GM23338 (cell line): ENCODE data around the gene NRN1.

Source experiments
- CTCF ChIP-seq, 2 experiments: fragments of 200-600 bp in 1 of 2; sonication (generic) in 1 of 2; conservative IDR thresholded peaks; 2 replicates each; pipeline versions ENCODE4 v1.5.1 to v1.6.1; 2016 to 2017; ENCODE audit warnings: antibody characterized with exemption in 2 of 2, low read depth in 2 of 2, mild to moderate bottlenecking in 2 of 2, moderate library complexity in 1 of 2
- EZH2 ChIP-seq: fragments of 200-600 bp; sonication (generic); IDR thresholded peaks from one replicate; pipeline ENCODE4 v1.8.0; 2017; ENCODE audit warnings: antibody characterized with exemption, mild to moderate bottlenecking, low read depth; ENCODE audit not compliant: unreplicated experiment
- NANOG ChIP-seq: IDR thresholded peaks from 2 replicates; pipeline ENCODE4 v1.6.1; 2016; ENCODE audit warnings: antibody characterized with exemption, borderline replicate concordance
- POLR2AphosphoS5 ChIP-seq: IDR thresholded peaks from 2 replicates; pipeline ENCODE4 v1.6.1; 2016; ENCODE audit warnings: antibody characterized with exemption, low read depth
- TF ChIP-seq, protein P1 (sequence below): IDR thresholded peaks from one replicate; pipeline ENCODE4 v1.6.1; 2018; ENCODE audit warnings: antibody characterized with exemption; ENCODE audit not compliant: unreplicated experiment

- no peak for TF ChIP-seq POLR2AphosphoS5
- no peak for TF ChIP-seq CTCF (conservative IDR thresholded peaks at IDR 0.05; ENCODE audit: low read depth in 2 of 2)
- no peak for TF ChIP-seq EZH2
- TF ChIP-seq, protein P1, sequence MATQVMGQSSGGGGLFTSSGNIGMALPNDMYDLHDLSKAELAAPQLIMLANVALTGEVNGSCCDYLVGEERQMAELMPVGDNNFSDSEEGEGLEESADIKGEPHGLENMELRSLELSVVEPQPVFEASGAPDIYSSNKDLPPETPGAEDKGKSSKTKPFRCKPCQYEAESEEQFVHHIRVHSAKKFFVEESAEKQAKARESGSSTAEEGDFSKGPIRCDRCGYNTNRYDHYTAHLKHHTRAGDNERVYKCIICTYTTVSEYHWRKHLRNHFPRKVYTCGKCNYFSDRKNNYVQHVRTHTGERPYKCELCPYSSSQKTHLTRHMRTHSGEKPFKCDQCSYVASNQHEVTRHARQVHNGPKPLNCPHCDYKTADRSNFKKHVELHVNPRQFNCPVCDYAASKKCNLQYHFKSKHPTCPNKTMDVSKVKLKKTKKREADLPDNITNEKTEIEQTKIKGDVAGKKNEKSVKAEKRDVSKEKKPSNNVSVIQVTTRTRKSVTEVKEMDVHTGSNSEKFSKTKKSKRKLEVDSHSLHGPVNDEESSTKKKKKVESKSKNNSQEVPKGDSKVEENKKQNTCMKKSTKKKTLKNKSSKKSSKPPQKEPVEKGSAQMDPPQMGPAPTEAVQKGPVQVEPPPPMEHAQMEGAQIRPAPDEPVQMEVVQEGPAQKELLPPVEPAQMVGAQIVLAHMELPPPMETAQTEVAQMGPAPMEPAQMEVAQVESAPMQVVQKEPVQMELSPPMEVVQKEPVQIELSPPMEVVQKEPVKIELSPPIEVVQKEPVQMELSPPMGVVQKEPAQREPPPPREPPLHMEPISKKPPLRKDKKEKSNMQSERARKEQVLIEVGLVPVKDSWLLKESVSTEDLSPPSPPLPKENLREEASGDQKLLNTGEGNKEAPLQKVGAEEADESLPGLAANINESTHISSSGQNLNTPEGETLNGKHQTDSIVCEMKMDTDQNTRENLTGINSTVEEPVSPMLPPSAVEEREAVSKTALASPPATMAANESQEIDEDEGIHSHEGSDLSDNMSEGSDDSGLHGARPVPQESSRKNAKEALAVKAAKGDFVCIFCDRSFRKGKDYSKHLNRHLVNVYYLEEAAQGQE: no peak
- TF ChIP-seq NANOG: no peak
These were observed 19.9 kb upstream of the NRN1 start for GRCh38 chr6:6026513-6027205.
